Measurements from ENCODE around the gene FBXO7. TPM values are rescaled to one million over a fixed set of nuclear protein-coding genes. Genes with fewer than 3 reads are reported as not detected.

Gene FBXO7
- total RNA-seq, 4 donors from 2014 or later: 73.4 to 95.1 (median 87.3) TPM

DNA sequence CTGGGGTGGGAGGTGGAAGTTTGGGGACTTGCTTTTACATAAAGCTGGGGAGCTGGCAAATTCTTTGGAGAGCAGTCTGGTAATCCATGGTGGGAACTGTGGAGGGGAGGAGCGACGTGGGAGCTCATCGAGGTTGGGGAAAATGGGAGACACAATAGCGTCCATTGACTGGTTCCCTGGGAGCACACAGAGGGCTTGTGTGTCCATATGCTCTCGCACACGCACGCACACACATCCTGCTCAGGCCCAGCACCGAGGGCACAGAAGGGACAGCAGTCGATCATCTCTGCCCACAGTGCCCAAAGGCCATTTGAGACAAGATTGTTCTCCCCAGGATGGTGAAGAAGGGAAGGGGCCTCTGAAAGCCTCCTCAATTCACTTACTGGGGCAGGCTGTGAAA is 53.7 kb downstream of the FBXO7 start:
- TF ChIP-seq CTCF (IDR thresholded peaks at IDR 0.05) (no peak), EP300 (IDR thresholded peaks at IDR 0.05) (no peak), POLR2A (IDR thresholded peaks at IDR 0.05) (no peak), POLR2AphosphoS5 (IDR thresholded peaks at IDR 0.05) (no peak)
- H3K9me3 ChIP-seq: peaks cover 0 to 12% (median 0%) of the 10 kb centered on the region in 3 donors
- no peak overlapping the region for H3K4me3 ChIP-seq
- ATAC-seq: no peak
- H3K4me1 ChIP-seq: peaks cover 0 to 51% (median 22%) of the 10 kb centered on the region in 3 donors
- peak overlapping the region in 3 of 4 donors; percentile 68 to 72 (median 72) for H3K27ac ChIP-seq
- no peaks in the 10 kb centered on the region for H3K36me3 ChIP-seq
- WGBS, 2 donors (ENCODE audit: low coverage in 1 of 2): 70 to 73% methylated on average over 2 to 4 of the region's 9 CpGs
- H3K27me3 ChIP-seq: peaks cover 7% of the 10 kb centered on the region

GRCh38 chr22:32528984-32529982 is 54.7 kb downstream of the FBXO7 start:
- peak; percentile 77 for ATAC-seq
- Histone ChIP-seq H3K9me3 (peaks cover 0 to 6% (median 0%) of the 10 kb centered on the region in 3 donors), H3K27me3 (peaks cover 7% of the 10 kb centered on the region), H3K4me3 (no peak overlapping the region), H3K27ac (peak overlapping the region in 3 of 4 donors; percentile 68 to 72 (median 72)), H3K36me3 (no peaks in the 10 kb centered on the region), H3K4me1 (peaks cover 0 to 61% (median 25%) of the 10 kb centered on the region in 3 donors)
- no peak for TF ChIP-seq EP300 (IDR thresholded peaks at IDR 0.05)
- TF ChIP-seq CTCF (IDR thresholded peaks at IDR 0.05): peak in 3 of 4 experiments; percentile 90 to 95 (median 91)
- peak; percentile 50 for TF ChIP-seq POLR2AphosphoS5 (IDR thresholded peaks at IDR 0.05)
- 36 to 100% methylated on average over 6 to 17 of the region's 29 CpGs for WGBS, 2 donors (ENCODE audit: low coverage in 1 of 2)

- TF ChIP-seq EP300 (IDR thresholded peaks at IDR 0.05) (no peak), POLR2A (IDR thresholded peaks at IDR 0.05) (no peak), CTCF (IDR thresholded peaks at IDR 0.05) (no peak), POLR2AphosphoS5 (IDR thresholded peaks at IDR 0.05) (peak; percentile 8)
- no peak overlapping the region for H3K4me3 ChIP-seq
- no peaks in the 10 kb centered on the region for H3K9me3 ChIP-seq
- H3K4me1 ChIP-seq: peaks cover 0 to 73% (median 28%) of the 10 kb centered on the region in 3 donors
- no peaks in the 10 kb centered on the region for H3K36me3 ChIP-seq
- H3K27me3 ChIP-seq: peaks cover 7% of the 10 kb centered on the region
- WGBS, 2 donors (ENCODE audit: low coverage in 1 of 2): 30 to 71% methylated on average over 3 to 7 of the region's 7 CpGs
- no peak for ATAC-seq
- H3K27ac ChIP-seq: peak overlapping the region in 3 of 4 donors; percentile 68 to 77 (median 72)
Measured at GRCh38 chr22:32531228-32531627, 56.6 kb downstream of the FBXO7 start.

DNA sequence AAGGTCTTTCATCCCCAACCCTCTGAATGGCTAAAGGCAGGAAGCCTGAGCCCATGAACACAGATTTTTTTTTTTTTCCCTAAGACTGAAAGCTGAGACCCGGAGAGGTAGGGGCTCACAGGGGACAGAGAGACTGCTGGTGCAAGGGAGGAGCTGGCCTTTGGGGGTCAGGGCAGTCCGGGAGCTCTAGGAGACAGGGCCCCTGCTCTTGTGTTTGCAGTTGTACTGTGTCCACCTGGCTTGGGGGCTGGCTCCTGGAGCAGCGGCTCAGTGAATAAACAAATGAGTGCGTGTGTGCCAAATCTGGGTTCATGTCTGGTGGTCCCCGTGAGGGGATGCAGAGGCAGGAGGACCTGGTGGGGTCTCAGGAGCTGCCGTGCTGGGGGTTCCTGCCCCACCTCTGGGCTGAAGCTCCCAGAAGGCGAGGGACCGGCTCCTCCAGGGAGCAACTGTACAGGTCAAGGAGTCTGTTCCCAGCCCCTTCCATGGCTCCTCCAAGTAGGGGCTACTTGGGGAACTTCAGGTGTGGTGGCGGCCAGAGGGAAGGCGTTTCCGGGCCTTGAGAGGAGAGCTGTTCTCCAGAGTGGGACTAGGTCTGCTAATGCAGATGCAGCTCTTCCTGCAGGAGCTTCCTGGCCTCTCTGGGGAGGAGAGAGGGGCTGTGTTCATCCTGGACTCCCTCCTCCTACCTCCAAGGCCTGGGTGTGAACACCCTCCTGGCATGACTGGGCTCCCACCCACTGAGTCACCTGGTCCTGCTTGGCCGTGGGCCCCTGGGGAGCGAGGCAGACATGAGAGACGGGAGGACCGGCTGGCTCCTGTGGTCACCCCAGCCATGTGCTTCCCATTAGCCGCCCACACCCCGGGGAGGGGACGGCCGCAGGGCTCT is 57.6 kb downstream of the FBXO7 start:
- Histone ChIP-seq H3K27me3 (peaks cover 7% of the 10 kb centered on the region), H3K27ac (peak overlapping the region; percentile 2 to 85 (median 70)), H3K4me3 (peak overlapping the region in 1 of 2 donors; percentile 1), H3K9me3 (no peaks in the 10 kb centered on the region), H3K4me1 (peaks cover 0 to 73% (median 28%) of the 10 kb centered on the region in 3 donors), H3K36me3 (no peaks in the 10 kb centered on the region)
- WGBS, 2 donors (ENCODE audit: low coverage in 1 of 2): 53 to 66% methylated on average over 3 to 6 of the region's 19 CpGs
- peak; percentile 75 for ATAC-seq
- TF ChIP-seq CTCF (IDR thresholded peaks at IDR 0.05): peak in 1 of 4 experiments; percentile 11
- no peak for TF ChIP-seq EP300 (IDR thresholded peaks at IDR 0.05)
- peak; percentile 57 for TF ChIP-seq POLR2AphosphoS5 (IDR thresholded peaks at IDR 0.05)
- TF ChIP-seq POLR2A (IDR thresholded peaks at IDR 0.05): no peak

All from gastroesophageal sphincter (tissue), 4 donors.